ENCODE data around the gene CFAP54.

DNA sequence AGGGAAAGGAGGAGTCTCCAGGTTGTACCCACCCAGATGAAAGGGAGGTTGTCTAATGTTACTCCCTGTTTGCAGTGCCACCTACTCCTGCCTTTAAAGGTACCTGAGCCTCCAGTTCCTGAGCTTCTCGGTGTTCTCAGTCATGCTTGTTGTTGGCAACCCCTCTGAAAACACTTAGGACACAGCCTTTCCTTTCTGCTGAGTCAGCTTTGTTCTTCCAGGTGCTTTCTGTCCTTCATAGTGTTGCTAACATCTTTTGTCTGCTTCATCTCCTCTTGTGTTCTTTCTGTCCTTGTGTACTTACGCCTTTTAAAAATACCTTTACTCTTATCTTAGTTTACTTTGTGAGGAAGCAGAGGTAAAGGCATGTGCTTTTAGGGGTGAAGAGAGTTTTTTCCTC, 320.7 kb downstream of the CFAP54 start:
- TF ChIP-seq POLR2AphosphoS5 (IDR thresholded peaks at IDR 0.05; ENCODE audit: low read depth, low read length) = no peak
- TF ChIP-seq POLR2A (IDR thresholded peaks at IDR 0.05; ENCODE audit: low read depth, low read length) = no peak
- no peak for TF ChIP-seq TAF1 (IDR thresholded peaks at IDR 0.05; ENCODE audit: borderline replicate concordance, low read depth, low read length)
